ENCODE measurements around the gene TRIM4. TPM values are rescaled to one million over a fixed set of nuclear protein-coding genes. Genes with fewer than 3 reads are reported as not detected.

Gene TRIM4
- total RNA-seq, 1 experiment from 2014 or later, result 6.9 TPM

DNA sequence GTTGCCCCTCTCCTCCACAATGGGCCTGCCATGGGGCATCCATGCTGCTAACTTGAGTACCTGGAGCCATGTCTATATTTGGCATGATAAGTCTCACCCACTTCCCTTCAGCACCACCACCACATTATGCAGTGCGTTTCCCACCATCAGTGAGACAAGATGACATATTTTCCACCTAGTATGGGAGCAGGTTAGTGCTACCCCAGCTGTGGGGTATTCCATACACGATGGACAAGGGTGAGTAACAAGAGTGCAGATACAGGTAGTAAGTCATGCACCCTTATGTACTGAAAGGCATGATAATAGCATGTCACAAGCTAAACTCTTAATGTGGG lies 21.3 kb downstream of the TRIM4 start:
- Histone ChIP-seq H3K79me2 (ENCODE audit: insufficient read depth, low read length) (no peaks in the 10 kb centered on the region), H3K14ac (ENCODE audit: insufficient read depth, low read length) (no peak overlapping the region), H4K91ac (ENCODE audit: insufficient read length, low read depth, low read length) (no peak overlapping the region), H4K8ac (replicated peaks; ENCODE audit: insufficient read length, low read depth, low read length) (no peak overlapping the region), H4K20me1 (ENCODE audit: control insufficient read depth, insufficient read depth, insufficient read length) (no peaks in the 10 kb centered on the region), H3K18ac (ENCODE audit: insufficient read length, low read depth, low read length) (no peak overlapping the region), H3K23me2 (ENCODE audit: insufficient read length, low read depth, low read length, poor library complexity, severe bottlenecking) (no peaks in the 10 kb centered on the region), H2BK120ac (ENCODE audit: low read depth, low read length, poor library complexity, severe bottlenecking) (no peak overlapping the region), H3K79me1 (ENCODE audit: insufficient read depth, low read depth, low read length, poor library complexity, severe bottlenecking) (no peaks in the 10 kb centered on the region), H2BK15ac (ENCODE audit: low read depth, low read length) (no peak overlapping the region), H3K27ac (ENCODE audit: insufficient read length, low read depth, low read length) (no peak overlapping the region), H3K4me2 (ENCODE audit: insufficient read depth, insufficient read length, low read length) (no peak overlapping the region), H3K9ac (ENCODE audit: extremely low read depth, insufficient read length, low read length) (no peak overlapping the region), H2BK12ac (ENCODE audit: insufficient read length, low read depth, low read length) (no peak overlapping the region), H3K23ac (ENCODE audit: insufficient read length, low read depth, low read length) (no peak overlapping the region), H3T11ph (ENCODE audit: low read length) (no peak overlapping the region), H3K4me1 (ENCODE audit: insufficient read depth, low read length) (no peaks in the 10 kb centered on the region), H3K9me3 (ENCODE audit: control insufficient read depth, low read depth, low read length) (no peaks in the 10 kb centered on the region), H2BK20ac (ENCODE audit: low read depth, low read length, poor library complexity, severe bottlenecking) (no peak overlapping the region), H3K4ac (ENCODE audit: low read depth, low read length) (no peak overlapping the region), H2BK5ac (ENCODE audit: insufficient read length, low read length) (no peak overlapping the region), H3K56ac (ENCODE audit: insufficient read length, low read depth, low read length) (no peak overlapping the region), H4K5ac (ENCODE audit: insufficient read length, low read depth, low read length) (no peak overlapping the region), H2AK5ac (ENCODE audit: insufficient read length, low read length) (no peak overlapping the region), H2AFZ (ENCODE audit: low read length) (no peak overlapping the region), H3K27me3 (ENCODE audit: insufficient read depth, low read length) (no peaks in the 10 kb centered on the region)
- TF ChIP-seq, protein P1, sequence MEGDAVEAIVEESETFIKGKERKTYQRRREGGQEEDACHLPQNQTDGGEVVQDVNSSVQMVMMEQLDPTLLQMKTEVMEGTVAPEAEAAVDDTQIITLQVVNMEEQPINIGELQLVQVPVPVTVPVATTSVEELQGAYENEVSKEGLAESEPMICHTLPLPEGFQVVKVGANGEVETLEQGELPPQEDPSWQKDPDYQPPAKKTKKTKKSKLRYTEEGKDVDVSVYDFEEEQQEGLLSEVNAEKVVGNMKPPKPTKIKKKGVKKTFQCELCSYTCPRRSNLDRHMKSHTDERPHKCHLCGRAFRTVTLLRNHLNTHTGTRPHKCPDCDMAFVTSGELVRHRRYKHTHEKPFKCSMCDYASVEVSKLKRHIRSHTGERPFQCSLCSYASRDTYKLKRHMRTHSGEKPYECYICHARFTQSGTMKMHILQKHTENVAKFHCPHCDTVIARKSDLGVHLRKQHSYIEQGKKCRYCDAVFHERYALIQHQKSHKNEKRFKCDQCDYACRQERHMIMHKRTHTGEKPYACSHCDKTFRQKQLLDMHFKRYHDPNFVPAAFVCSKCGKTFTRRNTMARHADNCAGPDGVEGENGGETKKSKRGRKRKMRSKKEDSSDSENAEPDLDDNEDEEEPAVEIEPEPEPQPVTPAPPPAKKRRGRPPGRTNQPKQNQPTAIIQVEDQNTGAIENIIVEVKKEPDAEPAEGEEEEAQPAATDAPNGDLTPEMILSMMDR (conservative IDR thresholded peaks at IDR 0.05), result no peak
- Mint-ChIP-seq H3K4me3 (no peak overlapping the region), H3K9me3 (no peaks in the 10 kb centered on the region), H3K27ac (no peak overlapping the region), H3K27me3 (ENCODE audit: low read depth) (peaks cover 1% of the 10 kb centered on the region; the same call in 1 of the 2 replicates), H3K36me3 (ENCODE audit: insufficient read depth in 1 of 3, low read depth in 3 of 3) (peaks cover 1 to 27% (median 6%) of the 10 kb centered on the region in 3 experiments; a peak in 4 of 7 replicates), H3K4me1 (peaks cover 0 to 2% of the 10 kb centered on the region in 2 experiments; a peak in 2 of 4 replicates)
- no CpG with 5 or more reads among the region's 2 CpGs for WGBS (ENCODE audit: extremely low coverage, insufficient read length, low lambda C conversion rate)
- no peak for DNase-seq
